Thyroid gland (tissue), 4 donors: Measurements from ENCODE around the gene MS4A14.

Experiments
- CTCF ChIP-seq, 6 experiments: fragments of 200-600 bp in 3 of 6; fragments of 450-650 bp in 3 of 6; sonication (generic) in 3 of 6; IDR thresholded peaks; one replicate each; pipeline ENCODE4 v1.5.1; 2016 to 2019; ENCODE audit warnings: antibody characterized with exemption in 6 of 6, mild to moderate bottlenecking in 2 of 6, inconsistent platforms in 1 of 6, moderate library complexity in 1 of 6
- POLR2A ChIP-seq, 2 donors: fragments of 450-650 bp; IDR thresholded peaks; one replicate each; pipeline ENCODE4 v1.6.1; 2017; ENCODE audit warnings: antibody characterized with exemption in 2 of 2, mild to moderate bottlenecking in 2 of 2, moderate library complexity in 1 of 2

DNA sequence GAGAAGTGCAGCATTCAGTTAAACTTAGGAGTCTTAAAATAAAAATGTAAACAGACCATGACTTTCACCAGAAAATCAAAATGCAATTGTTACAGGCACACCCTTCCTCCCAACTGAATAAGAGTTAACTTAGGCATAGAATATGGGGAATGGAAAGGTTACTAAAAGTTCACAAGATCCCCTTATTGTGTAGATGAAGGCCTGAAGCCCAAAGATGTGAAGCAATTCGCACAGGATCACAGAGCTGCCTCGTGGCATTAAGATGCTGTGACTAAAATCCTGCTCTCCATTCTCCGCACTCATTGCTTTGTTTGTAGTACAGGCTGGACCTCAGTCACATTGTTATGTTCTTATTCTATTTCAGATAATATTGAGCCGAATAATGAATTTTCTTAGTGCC lies 37.1 kb downstream of the MS4A14 start:
- TF ChIP-seq CTCF (IDR thresholded peaks at IDR 0.05) (no peak), POLR2A (IDR thresholded peaks at IDR 0.05) (no peak)
